Measurements from ENCODE around the gene GRIK3.
"Not testable (repeated sequence)": the region's sequence is repeated elsewhere in the genome, so short reads cannot be mapped to it uniquely, and the experiment has no call there.

GRIK3 gene

DNA sequence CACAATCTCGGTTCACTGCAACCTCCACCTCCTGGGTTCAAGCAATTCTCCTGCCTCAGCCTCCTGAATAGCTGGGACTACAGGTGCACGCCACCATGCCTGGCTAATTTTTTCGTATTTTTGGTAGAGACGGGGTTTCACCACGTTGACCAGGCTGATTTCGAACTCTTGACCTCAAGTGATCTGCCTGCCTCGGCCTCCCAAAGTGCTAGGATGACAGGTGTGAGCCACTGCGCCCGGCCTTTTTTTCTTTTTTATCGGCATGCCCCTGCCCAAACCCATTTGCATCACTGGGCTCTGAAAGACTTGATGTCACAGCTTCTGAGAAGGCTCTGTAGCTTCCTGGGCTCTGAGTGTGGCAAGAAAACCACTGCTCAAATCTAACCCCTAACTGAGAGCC lies 125.0 kb downstream of the GRIK3 start:
- not testable (repeated sequence) for DNase-seq (ENCODE audit: low read depth)

DNA sequence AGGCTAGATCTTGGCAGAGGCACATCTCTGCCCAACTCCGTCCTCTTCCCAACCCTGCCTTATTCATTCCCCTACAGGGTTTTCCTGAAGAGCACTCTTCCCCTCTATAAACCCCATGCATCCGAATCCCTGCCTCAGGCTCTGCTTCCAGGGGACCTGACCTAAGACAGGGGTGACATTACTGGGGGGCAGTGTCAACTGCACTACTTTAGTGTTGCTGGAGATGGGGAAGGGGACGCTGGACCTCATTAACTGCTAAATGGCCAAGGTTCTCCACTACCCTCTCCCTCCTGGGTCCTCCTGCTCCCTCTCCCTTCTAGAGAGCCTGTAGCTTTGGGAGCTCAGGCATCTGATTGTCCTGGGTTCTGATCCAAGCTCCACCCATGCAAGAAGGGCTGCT lies 126.2 kb downstream of the GRIK3 start:
- no peak for DNase-seq (ENCODE audit: low read depth)

DNA sequence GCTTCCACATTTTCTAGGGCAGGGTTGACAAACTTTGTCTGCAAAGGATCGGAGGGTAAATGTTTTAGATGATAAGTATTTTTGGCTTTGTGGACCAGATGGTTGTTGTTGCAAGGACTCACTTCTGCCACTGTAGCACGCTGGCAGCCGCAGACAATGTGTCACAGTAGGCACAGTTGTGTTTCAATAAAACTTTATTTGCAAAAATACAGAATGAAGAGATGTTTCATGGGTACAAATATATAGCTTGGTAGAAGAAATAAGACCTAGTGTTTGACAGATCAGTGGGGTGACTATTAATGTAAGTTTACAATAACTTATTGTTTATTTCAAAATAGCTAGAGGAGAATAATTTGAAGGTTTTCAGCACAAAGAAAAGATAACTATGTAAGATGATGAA lies 127.8 kb downstream of the GRIK3 start:
- DNase-seq (ENCODE audit: low read depth), result no peak

DNA sequence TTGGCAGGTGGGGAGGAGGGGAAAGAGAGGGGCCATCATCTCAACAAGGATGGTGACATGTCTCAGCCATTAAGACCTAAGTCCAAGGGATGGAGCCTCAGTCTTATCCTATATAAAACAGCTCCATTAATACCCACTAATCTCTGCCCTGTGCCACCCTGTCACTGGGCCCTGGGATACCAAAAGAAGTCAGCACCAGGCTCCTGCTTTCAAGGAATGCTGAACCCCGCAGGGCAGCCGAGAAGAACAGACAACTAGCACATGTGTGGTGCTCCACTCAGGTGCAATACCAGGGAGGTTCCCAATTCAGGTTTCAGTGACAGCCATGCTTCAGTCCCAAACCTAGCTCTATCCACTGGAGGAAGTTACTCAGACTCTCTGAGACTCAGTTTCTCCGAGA lies 128.4 kb downstream of the GRIK3 start:
- no peak for DNase-seq (ENCODE audit: low read depth)

DNA sequence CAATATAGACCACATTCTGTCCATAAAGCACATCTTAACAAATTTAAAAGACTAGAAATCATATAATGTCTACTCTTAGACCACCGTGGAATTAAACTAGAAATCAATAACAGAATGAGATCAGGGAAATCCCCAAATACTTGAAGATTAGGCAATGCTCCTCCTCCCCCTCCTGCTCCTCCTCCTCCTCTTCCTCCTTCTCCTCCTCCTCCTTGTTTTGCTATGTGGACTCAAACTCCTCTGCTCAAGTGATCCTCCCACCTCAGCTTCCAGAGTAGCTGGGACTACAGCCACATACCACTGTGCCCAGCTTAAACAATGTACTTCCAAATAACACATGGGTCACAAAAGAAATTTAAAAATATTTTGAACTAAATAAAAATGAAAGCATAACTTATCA lies 134.2 kb downstream of the GRIK3 start:
- no peak for DNase-seq (ENCODE audit: low read depth)

DNA sequence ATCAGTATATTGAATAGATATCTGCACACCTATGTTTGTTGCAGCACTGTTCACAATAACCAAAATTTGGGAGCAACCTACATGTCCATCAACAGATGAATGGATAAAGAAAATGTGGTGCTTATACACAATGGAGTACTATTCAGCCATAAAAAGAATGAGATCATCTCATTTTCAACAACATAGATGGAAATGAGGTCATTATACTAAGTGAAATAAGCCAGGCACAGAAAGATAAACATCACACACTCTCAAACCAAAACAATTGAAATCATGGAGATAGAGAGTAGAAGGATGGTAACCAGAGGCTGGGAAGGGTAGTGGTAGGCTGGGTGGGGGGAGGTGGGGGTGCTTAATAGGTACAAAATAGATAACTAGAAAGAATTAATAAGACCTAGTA lies 136.5 kb downstream of the GRIK3 start:
- DNase-seq (ENCODE audit: low read depth), result not testable (repeated sequence)

DNA sequence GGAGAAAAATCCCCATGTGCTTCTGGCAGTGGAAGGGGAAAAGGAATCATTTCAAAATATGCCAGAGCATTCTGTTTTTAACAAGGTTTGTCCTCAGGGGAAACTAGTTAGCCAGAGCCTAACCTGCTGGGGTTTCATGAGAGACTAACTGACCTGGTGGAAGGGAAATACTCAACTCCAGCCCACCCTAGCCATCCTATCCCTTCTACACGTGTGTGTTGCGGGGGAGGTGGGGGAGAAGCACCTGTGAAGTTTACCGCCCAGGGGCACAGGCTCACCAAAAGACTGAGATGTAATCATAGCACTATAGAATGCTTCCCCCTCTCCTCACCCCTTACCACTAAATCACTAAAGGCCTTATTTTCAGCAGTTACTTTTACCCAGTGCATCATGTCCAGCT lies 139.5 kb downstream of the GRIK3 start:
- no peak for DNase-seq (ENCODE audit: low read depth)

DNA sequence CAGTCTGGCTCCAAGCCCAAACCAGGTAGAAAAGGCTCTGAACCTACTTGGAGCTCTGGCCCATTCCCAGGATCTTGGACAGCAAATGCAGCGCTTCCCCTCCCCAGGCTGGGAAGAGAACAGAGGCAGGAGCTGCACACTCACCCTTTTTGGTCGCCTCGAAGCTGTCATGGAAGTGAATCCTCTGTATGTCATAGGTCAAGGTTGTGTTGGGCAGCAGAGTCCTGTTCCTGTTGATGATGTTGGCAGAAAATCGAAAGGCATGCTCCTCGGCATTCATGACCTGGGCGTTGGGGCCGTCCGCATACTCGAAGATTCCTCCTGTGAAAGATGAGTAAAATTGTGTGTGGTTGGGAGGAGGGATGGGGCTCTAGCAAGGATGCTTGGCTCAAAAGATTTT lies 143.5 kb downstream of the GRIK3 start:
- no peak for DNase-seq (ENCODE audit: low read depth)

DNA sequence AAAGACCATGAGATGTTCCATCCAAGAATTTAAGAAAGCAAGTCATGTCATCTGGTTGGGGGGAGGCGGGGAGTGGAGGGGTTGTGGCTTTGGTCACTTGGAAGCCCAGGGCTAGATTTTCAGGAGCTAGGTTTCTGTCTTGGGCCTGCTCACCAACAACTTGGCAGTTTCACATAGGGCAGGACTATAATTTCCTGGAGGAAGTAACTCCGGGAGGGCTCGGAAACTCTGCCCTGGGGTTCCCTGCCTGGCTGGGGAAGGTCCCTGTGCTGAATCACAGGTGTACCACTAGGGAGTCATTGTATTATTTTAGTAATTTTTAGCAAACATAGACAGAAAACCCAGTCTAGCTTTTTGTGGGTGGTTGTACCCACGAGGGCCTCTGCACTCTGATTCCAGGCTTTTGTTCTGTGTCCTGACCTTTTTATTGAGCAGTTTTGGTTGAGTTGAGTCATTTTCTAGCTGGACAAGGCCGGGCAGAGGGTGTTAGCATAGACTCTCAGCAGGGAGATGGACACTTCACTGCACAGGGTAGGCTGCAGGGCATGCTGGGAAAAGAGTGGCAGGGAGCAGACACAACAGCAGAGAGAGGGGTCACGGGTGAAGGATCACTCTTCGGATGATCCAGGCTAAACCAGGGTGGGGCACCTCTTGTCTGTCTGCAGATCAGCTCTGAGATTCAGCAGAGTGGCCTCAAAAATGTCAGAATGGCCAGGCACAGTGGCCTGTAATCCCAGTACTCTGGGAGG lies 144.7 kb downstream of the GRIK3 start:
- DNase-seq (ENCODE audit: low read depth), result no peak

DNA sequence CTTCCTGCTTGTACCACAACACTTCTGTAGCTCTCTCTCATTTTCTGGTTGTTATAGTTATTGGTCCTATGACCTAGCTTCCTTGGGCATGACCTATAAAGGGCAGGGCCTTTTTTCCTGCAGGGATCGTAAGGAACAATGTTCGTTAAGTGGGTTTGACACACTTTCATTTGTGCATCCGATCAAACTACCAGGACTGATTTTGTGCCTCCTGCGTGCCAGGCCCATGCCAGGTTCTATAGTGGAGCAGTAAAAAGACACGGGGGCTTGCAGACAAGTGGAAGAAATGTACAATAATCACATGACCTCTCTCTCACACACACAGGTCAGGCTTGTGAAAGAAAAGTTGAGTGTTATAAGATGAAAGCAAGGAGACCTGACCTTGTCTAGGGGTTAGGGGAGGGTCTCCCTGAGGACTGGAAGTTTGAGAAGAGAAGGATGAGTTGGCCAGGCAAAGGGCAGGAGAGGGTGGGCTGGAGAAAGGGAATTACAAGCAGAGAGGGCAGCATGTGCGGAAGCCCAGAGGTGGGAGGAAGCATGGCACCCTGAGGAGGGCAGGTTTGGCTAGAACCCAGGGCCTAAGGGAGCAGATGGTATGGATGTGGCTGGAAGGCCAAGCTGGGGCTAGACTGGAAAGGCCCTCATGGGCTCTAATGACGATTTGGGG lies 145.4 kb downstream of the GRIK3 start:
- DNase-seq (ENCODE audit: low read depth), result no peak

DNA sequence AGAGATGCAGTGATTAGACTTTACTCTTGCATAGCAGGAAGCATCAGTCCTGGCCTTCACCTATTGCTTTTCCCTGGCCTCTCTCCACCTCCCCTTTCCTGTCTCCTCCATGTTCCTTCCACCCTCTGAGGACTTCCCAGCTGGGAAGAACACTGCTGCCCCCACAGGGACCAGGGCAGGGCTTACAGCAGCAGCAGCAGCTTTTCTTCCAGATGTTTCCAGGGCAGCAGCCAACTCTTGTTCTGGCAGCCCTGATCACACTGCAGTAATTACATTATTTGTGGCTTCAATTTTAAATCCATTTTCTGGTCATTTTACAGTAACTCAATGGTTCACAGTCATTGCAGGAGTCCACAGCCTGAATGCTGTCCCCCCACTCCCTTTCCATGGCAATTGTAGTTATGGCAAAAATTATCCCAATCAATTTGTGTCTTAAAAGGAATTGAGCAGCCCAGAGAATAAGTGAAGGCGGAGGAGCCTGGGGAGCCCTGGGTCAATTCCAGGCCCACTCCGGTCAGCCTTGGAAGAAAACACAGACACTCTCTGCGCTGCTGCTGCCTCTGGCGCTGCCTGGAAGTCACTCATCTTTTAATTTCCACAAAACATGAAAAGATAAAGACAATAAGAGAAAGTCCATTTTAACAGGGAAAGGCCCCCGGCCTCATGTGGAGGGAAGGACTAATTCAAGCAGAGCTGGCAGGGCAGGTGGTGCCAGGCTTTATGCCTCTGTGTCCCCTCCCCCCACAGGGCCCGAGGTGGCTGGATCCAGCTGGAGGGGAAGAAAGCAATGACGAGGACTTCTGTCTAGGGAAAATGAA lies 148.6 kb downstream of the GRIK3 start:
- no peak for DNase-seq (ENCODE audit: low read depth)

DNA sequence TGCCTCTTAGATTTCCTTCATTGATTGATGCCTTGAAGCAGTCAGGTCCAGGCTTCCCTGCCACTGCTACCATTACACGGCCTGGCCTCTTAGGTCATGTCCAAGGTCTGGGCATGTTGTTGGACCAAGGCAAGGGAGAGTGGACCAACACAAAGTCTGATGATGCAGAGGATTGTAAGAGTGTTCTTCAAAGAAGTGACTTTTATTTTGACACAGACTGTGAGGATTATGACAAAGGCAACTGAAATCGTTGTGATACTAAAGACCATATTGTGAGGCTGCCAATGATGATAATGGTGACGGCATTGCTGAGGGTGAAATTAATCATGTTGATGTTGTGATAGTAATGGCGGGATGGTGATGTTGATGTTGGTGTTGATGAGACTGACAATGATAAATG lies 149.5 kb downstream of the GRIK3 start:
- no peak for DNase-seq (ENCODE audit: low read depth)

DNA sequence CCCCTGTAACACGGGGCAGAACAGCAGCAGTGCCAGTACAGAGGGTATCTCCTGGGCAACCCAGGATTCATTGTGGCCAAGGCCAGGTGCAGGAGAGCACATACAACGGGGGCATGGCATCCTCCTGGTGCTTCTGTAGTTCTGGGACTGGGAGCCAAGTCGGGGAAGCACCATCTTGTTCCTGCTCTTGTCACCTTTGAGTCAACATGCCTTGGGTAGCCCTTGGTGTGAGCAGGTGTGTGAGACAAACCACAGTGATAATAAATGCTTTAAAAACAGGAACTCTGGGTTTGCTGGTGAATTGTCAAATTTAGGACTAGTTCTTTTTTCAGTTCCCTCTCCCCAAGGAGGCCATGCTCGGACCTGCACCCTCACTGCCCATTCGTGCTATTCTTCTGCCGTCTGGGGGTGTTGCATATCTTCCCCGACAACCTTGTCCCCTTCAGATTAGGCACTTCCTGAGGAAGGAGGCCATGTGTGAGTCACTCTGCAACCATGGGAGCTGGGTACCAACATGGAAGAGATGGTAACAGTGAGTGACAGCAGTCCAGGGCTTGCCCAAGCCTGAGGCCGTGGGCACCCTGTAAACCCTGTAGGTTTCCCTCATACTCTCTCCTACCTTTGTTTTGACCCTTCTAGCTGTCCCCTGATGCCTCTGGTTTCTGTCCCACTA lies 150.2 kb downstream of the GRIK3 start:
- no peak for DNase-seq (ENCODE audit: low read depth)

DNA sequence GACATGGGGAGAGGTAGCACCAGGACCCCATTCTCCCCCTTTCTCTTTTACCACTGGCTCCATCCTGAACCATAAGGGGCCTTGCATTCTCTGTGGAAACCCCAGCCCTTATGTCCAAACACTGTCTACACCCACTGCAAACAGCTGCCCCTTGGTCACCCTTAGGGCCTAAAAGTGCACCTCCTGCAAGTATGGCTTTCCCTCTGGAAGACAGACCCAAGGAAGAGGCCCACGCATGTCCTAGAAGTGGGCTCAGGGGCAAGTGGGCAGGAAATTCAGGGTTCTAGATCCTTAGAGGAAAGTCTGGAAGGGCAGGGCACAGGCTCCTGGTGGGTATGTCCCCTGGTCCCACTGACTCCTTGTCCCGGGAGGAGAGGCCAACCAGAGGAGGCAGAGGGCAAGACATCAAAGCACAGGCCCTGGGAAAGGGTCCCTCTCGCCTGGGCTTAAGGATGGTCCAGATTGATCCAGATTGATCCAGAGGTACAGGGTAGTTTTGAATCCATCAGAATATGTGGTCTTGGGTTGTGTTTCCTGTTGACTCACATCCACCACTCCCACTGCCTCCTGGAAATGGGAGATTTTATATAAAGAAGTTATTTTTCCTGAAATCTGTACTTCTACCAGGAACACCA lies 150.9 kb downstream of the GRIK3 start:
- DNase-seq (ENCODE audit: low read depth), result no peak

DNA sequence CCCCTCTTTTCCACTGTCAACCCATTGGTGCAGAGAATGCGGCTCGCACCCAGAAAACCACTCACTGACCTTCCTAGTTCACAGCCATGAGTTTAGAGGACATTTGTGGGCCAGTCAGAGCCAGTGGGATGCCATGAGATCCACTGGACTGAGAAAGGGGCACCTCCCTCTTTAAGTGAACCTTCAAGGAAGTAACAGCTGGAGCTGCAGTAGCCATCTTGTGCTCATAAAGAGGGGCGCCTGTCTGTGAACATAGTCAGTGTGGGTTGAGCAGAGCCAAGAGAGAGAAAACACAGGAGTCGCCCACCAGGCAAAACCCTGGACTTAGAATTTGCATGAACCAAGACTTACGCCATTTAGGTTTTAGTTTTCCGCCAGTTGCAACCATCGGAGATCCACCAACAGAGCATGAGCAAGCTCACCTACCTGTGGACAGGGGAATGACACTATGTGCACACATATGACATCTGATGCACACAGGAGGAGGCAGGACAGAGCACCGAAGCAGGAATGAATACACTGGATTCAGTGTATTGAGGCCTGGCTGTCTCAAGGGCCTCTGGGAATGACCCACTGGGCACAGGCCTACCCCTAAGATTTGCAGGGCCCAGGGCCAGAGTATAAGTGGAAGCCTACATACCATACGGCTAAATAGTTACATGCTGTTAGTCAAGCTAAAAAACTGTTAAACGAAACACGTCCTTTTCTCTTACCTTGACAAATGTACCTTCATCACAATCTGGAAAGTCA lies 151.6 kb downstream of the GRIK3 start:
- no peak for DNase-seq (ENCODE audit: low read depth)

DNA sequence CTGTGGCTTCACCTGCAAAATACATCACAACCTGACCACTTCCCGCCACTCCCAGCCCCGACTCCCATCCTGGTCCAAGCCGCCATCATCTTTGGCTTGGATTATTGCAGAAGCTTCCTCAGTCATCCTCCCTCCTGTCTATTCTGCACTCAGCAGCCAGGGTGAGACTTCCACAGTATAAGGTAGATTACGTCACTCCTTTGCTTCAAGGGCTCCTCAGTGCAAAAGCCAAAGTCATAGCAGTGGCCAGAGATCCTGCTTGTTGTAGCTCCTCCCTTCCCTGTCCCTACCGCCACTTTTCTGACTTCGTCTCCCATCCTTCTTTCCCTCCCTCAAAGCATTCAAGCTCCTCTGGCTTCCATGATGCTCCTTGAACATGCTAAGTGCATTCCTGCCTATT lies 152.8 kb downstream of the GRIK3 start:
- DNase-seq (ENCODE audit: low read depth), result no peak

DNA sequence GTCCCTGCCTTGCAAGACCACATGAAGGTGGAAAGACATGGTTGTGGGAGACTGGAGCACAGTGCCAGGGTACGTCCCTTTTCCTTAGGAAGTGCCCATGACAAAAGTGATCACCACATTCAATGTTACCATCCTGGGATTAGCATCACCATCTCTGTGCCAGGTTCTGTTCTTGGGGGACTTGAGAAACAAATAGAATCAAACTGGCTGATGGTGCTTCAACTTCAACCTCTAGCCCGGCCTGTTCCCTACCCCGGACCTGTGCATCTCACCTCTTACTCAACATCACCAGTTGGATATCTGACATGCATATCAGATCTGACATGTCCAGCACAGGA lies 153.3 kb downstream of the GRIK3 start:
- no peak for DNase-seq (ENCODE audit: low read depth)

DNA sequence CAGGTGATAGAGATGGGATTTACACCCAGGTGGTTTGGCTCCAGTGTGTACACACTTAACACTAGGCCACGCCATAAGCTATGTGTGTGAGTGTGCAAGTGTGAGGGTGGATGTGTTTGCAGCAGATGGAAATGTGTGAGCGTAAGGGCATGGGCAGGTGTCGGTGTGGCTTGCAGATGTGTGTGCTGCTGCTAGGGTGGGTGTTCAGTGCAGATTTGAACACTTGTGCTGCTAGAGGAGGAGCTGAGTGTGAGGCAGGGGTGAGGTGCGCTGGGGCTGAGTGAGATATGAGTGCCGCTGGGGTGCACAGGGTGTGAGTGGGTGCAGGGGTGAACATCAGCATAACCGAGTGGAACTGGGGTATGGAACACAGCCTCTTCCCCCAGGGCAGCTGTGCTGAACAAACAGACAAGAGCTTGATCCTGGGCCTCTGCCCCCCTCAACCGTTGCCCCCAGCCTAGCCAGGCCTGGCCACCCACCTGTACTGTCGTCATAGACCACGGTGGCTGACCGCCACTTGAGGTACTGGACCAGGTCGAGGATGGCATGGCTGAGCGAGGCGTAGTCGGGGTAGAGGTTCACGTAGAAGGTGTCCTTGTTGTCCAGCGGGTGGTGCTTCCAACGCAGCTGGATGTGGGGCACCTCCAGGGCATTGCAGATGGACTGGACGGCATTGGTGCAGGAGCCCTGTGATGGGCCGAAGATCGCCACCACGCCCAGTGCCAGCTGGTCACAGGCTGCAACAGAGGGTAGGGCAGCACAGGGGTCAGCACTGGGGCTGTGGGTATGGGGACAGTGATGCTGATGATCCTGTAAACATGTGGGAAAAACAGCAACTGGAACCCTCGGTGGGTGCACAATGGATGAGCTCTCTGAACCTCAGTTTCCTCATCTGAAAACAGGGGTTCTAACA lies 153.9 kb downstream of the GRIK3 start:
- DNase-seq (ENCODE audit: low read depth), result no peak

DNA sequence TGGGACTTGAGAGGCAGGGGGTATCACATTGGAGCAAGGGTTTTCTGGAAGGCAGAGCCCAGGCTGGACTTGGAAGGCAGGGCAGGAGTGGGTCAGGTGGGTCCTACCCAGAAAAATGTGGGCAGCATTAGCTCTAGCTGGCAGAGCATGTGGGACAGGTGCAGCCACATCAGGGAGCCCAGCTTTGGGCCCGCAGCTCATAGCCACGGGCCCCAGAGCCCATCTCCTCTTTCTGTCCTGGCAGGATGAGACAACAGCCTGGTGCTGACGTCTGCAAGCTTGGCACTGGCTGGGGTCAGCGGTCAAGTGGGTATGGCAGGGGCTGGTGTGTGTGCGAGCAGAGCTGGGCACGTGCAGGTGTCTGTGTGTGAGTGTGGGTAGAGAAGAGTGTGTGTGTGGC lies 154.7 kb downstream of the GRIK3 start:
- no peak for DNase-seq (ENCODE audit: low read depth)

DNA sequence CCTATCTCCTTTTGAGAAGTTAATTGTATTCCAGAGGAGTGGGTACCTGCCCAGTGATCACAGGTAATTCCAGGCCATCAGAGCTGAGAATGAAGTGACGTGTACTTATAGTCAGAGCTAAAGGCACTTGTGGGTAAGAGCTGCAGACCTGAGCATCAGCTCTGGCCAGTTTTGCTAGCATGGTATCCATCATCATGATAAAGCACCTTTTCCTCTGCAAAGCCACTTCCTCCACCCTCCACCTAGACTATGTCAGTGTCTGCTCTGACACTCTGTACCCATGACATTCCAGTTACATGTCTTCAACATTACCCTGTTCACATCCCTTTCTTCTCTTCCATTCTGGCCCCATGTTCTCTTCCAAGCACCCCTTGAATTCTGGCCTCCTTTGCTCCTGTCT lies 157.3 kb downstream of the GRIK3 start:
- no peak for DNase-seq (ENCODE audit: low read depth)
